Measurements from ENCODE around the gene AFF2. TPM values are rescaled to one million over a fixed set of nuclear protein-coding genes. Genes with fewer than 3 reads are reported as not detected.

AFF2 gene
- total RNA-seq, 1 donor from 2014 or later = 10.9 TPM

DNA sequence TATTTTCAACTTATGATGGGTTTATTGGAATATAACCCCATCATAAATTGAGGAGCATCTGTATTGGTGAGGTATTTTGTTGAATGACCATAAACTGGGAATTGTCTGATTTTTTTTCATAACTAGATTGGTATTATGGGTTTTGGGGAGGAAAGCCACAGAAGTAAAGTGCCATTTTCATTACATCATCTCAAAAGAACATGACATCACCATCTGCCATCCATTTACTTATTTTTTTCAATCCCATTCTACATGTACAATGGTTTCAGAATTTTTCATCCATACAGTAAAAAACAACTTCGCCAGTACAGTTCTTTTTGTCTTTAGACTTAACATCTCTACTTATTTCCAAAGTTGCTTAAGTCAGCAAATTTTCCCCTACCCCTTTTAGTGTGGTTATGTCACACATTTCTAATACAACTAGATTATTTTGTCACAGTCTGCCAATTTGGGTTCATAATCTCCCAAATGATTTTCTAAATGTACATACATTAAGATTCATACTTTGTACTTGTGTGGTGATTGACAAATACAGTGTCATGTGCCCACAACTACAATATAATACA, 545.3 kb downstream of the AFF2 start:
- intact Hi-C loops (cut with DNase I) = no loop called here
- no peak for ATAC-seq
- Histone ChIP-seq H3K4me3 (no peak overlapping the region), H3K9me3 (no peaks in the 10 kb centered on the region), H3K27me3 (ENCODE audit: low read depth) (no peaks in the 10 kb centered on the region), H3K36me3 (no peaks in the 10 kb centered on the region), H3K4me1 (no peaks in the 10 kb centered on the region), H3K27ac (no peak overlapping the region)
- DNase-seq = no peak
- TF ChIP-seq, protein P1, sequence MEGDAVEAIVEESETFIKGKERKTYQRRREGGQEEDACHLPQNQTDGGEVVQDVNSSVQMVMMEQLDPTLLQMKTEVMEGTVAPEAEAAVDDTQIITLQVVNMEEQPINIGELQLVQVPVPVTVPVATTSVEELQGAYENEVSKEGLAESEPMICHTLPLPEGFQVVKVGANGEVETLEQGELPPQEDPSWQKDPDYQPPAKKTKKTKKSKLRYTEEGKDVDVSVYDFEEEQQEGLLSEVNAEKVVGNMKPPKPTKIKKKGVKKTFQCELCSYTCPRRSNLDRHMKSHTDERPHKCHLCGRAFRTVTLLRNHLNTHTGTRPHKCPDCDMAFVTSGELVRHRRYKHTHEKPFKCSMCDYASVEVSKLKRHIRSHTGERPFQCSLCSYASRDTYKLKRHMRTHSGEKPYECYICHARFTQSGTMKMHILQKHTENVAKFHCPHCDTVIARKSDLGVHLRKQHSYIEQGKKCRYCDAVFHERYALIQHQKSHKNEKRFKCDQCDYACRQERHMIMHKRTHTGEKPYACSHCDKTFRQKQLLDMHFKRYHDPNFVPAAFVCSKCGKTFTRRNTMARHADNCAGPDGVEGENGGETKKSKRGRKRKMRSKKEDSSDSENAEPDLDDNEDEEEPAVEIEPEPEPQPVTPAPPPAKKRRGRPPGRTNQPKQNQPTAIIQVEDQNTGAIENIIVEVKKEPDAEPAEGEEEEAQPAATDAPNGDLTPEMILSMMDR (IDR thresholded peaks at IDR 0.05) = no peak
